Ishikawa (cell line): ENCODE measurements around the gene MEFV.
A peak's percentile ranks its signal among the peaks of the same experiment; 100 is the strongest.

Experiments used
- CEBPB ChIP-seq: IDR thresholded peaks from 2 replicates; pipeline ENCODE4 v1.6.1; 2012
- CREB1 ChIP-seq: IDR thresholded peaks from 2 replicates; pipeline ENCODE4 v1.6.1; 2012; ENCODE audit warnings: low read depth
- EGR1 ChIP-seq: IDR thresholded peaks from 2 replicates; pipeline ENCODE4 v1.6.1; 2012
- EP300 ChIP-seq: IDR thresholded peaks from 2 replicates; pipeline ENCODE4 v1.6.1; 2012; ENCODE audit warnings: borderline replicate concordance
- FOXM1 ChIP-seq: IDR thresholded peaks from 2 replicates; pipeline ENCODE4 v1.6.1; 2012; ENCODE audit warnings: low read depth, borderline replicate concordance
- MAX ChIP-seq: IDR thresholded peaks from 2 replicates; pipeline ENCODE4 v1.6.1; 2012
- NFIC ChIP-seq: IDR thresholded peaks from 2 replicates; pipeline ENCODE4 v1.6.1; 2012
- RAD21 ChIP-seq: IDR thresholded peaks from 2 replicates; pipeline ENCODE4 v1.6.1; 2012; ENCODE audit warnings: low read depth
- REST ChIP-seq: IDR thresholded peaks from 2 replicates; pipeline ENCODE4 v1.6.1; 2012; ENCODE audit warnings: low read depth, mild to moderate bottlenecking
- TAF1 ChIP-seq: IDR thresholded peaks from 2 replicates; pipeline ENCODE4 v1.6.1; 2012; ENCODE audit warnings: low read depth, mild to moderate bottlenecking
- TCF12 ChIP-seq: IDR thresholded peaks from 2 replicates; pipeline ENCODE4 v1.6.1; 2012; ENCODE audit warnings: low read depth
- TEAD4 ChIP-seq: IDR thresholded peaks from 2 replicates; pipeline ENCODE4 v1.6.1; 2012
- USF1 ChIP-seq: IDR thresholded peaks from 2 replicates; pipeline ENCODE4 v1.6.1; 2012
- YY1 ChIP-seq: IDR thresholded peaks from 2 replicates; pipeline ENCODE4 v1.6.1; 2012; ENCODE audit warnings: low read depth
- ZBTB7A ChIP-seq: IDR thresholded peaks from 2 replicates; pipeline ENCODE4 v1.6.1; 2012; ENCODE audit warnings: low read depth

MEFV gene

GRCh38 chr16:3241761-3242160 lies 14.7 kb downstream of the MEFV start:
- no peak for TF ChIP-seq NFIC
- no peak for TF ChIP-seq FOXM1
- no peak for TF ChIP-seq CEBPB
- TF ChIP-seq YY1: no peak
- no peak for TF ChIP-seq MAX
- no peak for TF ChIP-seq ZBTB7A
- no peak for TF ChIP-seq REST
- no peak for TF ChIP-seq EGR1
- TF ChIP-seq TAF1: no peak
- no peak for TF ChIP-seq USF1
- no peak for TF ChIP-seq RAD21

GRCh38 chr16:3235856-3236669 lies 20.4 kb downstream of the MEFV start:
- peak; percentile 85 for TF ChIP-seq EGR1
- no peak for TF ChIP-seq CEBPB

- TF ChIP-seq EGR1 (no peak), REST (no peak), TCF12 (no peak), TEAD4 (no peak), USF1 (no peak; the same call in 1 of the 2 replicates), ZBTB7A (no peak), RAD21 (no peak), FOXM1 (no peak), CEBPB (no peak), EP300 (peak; percentile 11; the same call in 1 of the 2 replicates), TAF1 (peak; percentile 61), NFIC (peak; percentile 94), CREB1 (peak; percentile 84), MAX (peak; percentile 48; the same call in 1 of the 2 replicates), YY1 (peak; percentile 61)
These were observed 21.4 kb downstream of the MEFV start, which contains the start of gene ZNF200 for GRCh38 chr16:3234857-3235561. ZNF200 (minus strand) TSS chr16:3235158; CDS start chr16:3233755, 1,403 bp downstream.

- TF ChIP-seq EP300 (no peak), CEBPB (no peak), NFIC (no peak), ZBTB7A (no peak)
These were observed 21.9 kb downstream of the MEFV start for GRCh38 chr16:3234543-3234856.

GRCh38 chr16:3223913-3224515 lies 32.4 kb downstream of the MEFV start:
- TF ChIP-seq USF1 (peak; percentile 22; the same call in 1 of the 2 replicates), TCF12 (peak; percentile 61; the same call in 1 of the 2 replicates), FOXM1 (no peak), RAD21 (no peak), TAF1 (no peak), REST (no peak), TEAD4 (no peak), EP300 (no peak), CEBPB (no peak), EGR1 (no peak), CREB1 (no peak), MAX (no peak), YY1 (no peak), ZBTB7A (no peak), NFIC (no peak)
